ENCODE results near the gene CNDP2.

Gene CNDP2

GRCh38 chr18:74519320-74520095 is 23.3 kb downstream of the CNDP2 start:
- 0 out of 2 replicates have a peak, but pooled peaks cover 3% of the 10 kb centered on the region for H4K20me1 ChIP-seq (ENCODE audit: control insufficient read depth, insufficient read depth, low read depth, low read length)
- H3K27ac ChIP-seq (ENCODE audit: low read depth, low read length): no peak overlapping the region
- no peaks in the 10 kb centered on the region for H3K9me3 ChIP-seq (ENCODE audit: control insufficient read depth, insufficient read depth, low read length)
- no peaks in the 10 kb centered on the region for H3K79me2 ChIP-seq (ENCODE audit: control insufficient read depth, low read length)
- H3K4me2 ChIP-seq (ENCODE audit: low read length): no peak overlapping the region
- no peaks in the 10 kb centered on the region for H3K27me3 ChIP-seq (ENCODE audit: control insufficient read depth, low read length)
- H3K9me2 ChIP-seq (replicated peaks; ENCODE audit: control insufficient read depth, low read length): no peaks in the 10 kb centered on the region
- TF ChIP-seq CTCF (IDR thresholded peaks at IDR 0.05; ENCODE audit: low read depth, low read length, poor library complexity, severe bottlenecking): no peak
- no peak overlapping the region for H3K4me3 ChIP-seq (ENCODE audit: low read length)
- H3K4me1 ChIP-seq (ENCODE audit: control insufficient read depth, low read length): no peaks in the 10 kb centered on the region
- no peaks in the 10 kb centered on the region for H3F3A ChIP-seq (ENCODE audit: control insufficient read depth, insufficient read depth)
- peaks cover 58% of the 10 kb centered on the region for H3K36me3 ChIP-seq (ENCODE audit: control insufficient read depth, low read length)

GRCh38 chr18:74520096-74520833 is 24.1 kb downstream of the CNDP2 start:
- H3K36me3 ChIP-seq (ENCODE audit: control insufficient read depth, low read length): peaks cover 51% of the 10 kb centered on the region
- H3K9me2 ChIP-seq (replicated peaks; ENCODE audit: control insufficient read depth, low read length): no peaks in the 10 kb centered on the region
- no peak for TF ChIP-seq CTCF (IDR thresholded peaks at IDR 0.05; ENCODE audit: low read depth, low read length, poor library complexity, severe bottlenecking)
- TF ChIP-seq EZH2phosphoT487 (IDR thresholded peaks at IDR 0.05; ENCODE audit: borderline replicate concordance, low read length): no peak
- H3F3A ChIP-seq (ENCODE audit: control insufficient read depth, insufficient read depth): no peaks in the 10 kb centered on the region
- H3K4me1 ChIP-seq (ENCODE audit: control insufficient read depth, low read length): no peaks in the 10 kb centered on the region
- no peak overlapping the region for H3K4me3 ChIP-seq (ENCODE audit: low read length)
- H3K4me2 ChIP-seq (ENCODE audit: low read length): no peak overlapping the region
- H3K79me2 ChIP-seq (ENCODE audit: control insufficient read depth, low read length): no peaks in the 10 kb centered on the region
- no peaks in the 10 kb centered on the region for H4K20me1 ChIP-seq (ENCODE audit: control insufficient read depth, insufficient read depth, low read depth, low read length)
- no peaks in the 10 kb centered on the region for H3K9me3 ChIP-seq (ENCODE audit: control insufficient read depth, insufficient read depth, low read length)
- H3K27ac ChIP-seq (ENCODE audit: low read depth, low read length): no peak overlapping the region
- H3K27me3 ChIP-seq (ENCODE audit: control insufficient read depth, low read length): no peaks in the 10 kb centered on the region

- no peak for TF ChIP-seq EZH2phosphoT487 (IDR thresholded peaks at IDR 0.05; ENCODE audit: borderline replicate concordance, low read length)
- TF ChIP-seq CTCF (IDR thresholded peaks at IDR 0.05; ENCODE audit: low read depth, low read length, poor library complexity, severe bottlenecking): no peak
- no peaks in the 10 kb centered on the region for H4K20me1 ChIP-seq (ENCODE audit: control insufficient read depth, insufficient read depth, low read depth, low read length)
- H3K9me3 ChIP-seq (ENCODE audit: control insufficient read depth, insufficient read depth, low read length): no peaks in the 10 kb centered on the region
- no peak overlapping the region for H3K4me2 ChIP-seq (ENCODE audit: low read length)
- H3K9me2 ChIP-seq (replicated peaks; ENCODE audit: control insufficient read depth, low read length): no peaks in the 10 kb centered on the region
- no peaks in the 10 kb centered on the region for H3K79me2 ChIP-seq (ENCODE audit: control insufficient read depth, low read length)
- H3K36me3 ChIP-seq (ENCODE audit: control insufficient read depth, low read length): peaks cover 41% of the 10 kb centered on the region
- no peaks in the 10 kb centered on the region for H3K4me1 ChIP-seq (ENCODE audit: control insufficient read depth, low read length)
- H3K27ac ChIP-seq (ENCODE audit: low read depth, low read length): no peak overlapping the region
- H3F3A ChIP-seq (ENCODE audit: control insufficient read depth, insufficient read depth): no peaks in the 10 kb centered on the region
- no peak overlapping the region for H3K4me3 ChIP-seq (ENCODE audit: low read length)
- no peaks in the 10 kb centered on the region for H3K27me3 ChIP-seq (ENCODE audit: control insufficient read depth, low read length)
Observed at GRCh38 chr18:74521068-74521725, 25.0 kb downstream of the CNDP2 start.

Measured in DOHH2 (cell line).